Stimulated activated CD4-positive, alpha-beta T cell treated with anti-CD3 and anti-CD28 coated beads, Interleukin-15, amount 100 ng/mL, for 48 hours (primary cell): Measurements from ENCODE around the gene PTPN21.
"Not testable (repeated sequence)": the region's sequence is repeated elsewhere in the genome, so short reads cannot be mapped to it uniquely, and the experiment has no call there.

Source experiments
- DNase-seq, 2 donors: peaks; one replicate each; pipeline ENCODE4 v3.0.0-alpha.2; 2020; ENCODE audit warnings: low read depth in 2 of 2

Gene PTPN21

DNA sequence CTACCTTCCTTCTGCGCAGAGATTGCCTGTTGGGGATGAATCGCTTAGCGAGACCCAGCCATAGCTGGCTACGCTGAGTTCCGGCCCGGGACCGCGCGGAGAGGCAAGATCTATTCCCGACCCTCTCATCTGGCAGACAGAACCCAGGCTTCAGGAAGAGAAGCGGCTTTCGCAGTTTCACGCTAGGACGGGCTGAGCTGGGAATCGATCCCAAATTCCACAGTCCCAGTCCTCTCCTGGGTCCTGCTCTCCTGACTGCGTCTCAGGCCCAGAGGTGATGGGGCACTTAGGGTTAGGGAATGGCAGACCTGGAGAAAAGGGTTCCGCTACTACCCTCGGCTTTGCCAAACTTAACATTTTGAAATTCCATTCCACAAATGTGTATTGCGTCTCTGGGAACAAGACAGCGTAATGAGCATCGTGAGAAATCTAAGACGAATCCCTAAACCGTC is 2.8 kb downstream of the PTPN21 start:
- DNase-seq, result no peak

DNA sequence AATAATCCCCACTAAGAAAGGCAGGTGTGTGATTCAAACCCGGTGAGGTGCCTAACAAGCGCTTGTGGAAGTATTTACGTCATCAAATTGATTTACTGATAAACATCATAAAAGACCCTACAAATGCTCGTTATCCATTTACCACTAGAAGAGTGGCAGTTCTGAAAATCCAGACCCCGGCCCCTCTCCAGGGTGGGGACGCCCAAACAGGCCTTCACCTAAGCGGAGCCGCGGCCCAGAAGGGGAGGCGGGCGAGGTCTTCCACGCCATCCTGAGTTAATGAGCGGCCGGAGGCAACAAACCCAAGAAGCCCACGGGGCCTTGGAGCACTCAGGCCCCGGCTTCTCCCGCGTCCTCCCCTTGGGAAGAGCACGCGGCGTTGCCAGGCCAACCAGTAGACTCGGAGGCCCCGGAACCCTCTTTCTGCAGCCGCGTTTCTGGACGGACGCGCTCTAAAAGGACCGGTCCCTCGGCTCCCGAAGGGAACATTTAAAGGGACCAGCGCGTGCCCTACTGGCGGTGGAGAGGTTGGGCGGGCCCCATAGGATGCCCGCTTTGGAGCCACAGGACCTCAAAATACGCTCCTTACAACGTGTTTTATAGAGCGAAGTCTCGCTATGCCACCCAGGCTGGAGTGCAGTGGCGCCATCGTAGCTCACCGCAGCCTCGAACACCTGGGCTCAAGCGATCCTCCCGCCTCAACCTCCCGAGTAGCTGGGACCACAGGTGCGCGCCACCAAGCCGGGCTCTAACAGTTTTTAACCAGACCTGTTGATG is 3.5 kb downstream of the PTPN21 start:
- peak; percentile 37 to 46 for DNase-seq

DNA sequence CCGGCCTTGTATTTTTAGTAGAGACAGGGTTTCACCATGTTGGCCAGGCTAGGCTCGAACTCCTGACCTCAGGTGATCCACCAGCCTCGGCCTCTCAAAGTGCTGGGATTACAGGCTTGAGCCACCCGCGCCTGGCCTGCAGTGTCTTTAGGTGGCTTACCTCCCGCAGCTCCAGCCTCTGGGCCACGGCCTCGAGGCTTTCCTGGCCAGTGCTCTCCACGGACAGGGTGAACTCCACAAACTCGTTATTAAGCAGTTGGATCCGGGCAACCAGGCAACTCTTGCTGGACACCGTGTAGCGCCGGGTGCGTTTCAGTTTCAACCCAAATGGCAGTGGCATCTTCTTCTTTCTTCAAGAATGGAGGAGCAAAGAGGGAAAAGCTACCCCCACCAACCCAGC is 4.7 kb downstream of the PTPN21 start:
- no peak for DNase-seq

DNA sequence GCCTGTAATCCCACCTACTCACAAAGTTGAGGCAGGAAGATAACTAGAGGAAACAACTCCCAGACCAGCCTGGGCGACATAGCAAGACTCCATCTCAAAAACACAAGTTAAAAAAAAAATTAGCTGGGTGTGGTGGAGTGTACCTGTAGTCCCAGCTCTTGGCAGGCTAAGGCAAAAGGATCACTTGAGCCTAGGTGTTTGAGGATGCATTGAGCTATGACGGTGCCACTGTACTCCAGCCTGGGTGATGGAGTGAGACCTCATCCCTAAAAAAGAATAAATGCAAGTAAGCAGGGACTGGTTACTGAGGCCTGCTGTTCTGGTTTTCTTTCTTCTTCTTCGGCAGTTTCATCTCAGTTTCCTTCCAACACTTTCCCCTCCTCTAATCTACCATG is 7.4 kb downstream of the PTPN21 start:
- no peak for DNase-seq

DNA sequence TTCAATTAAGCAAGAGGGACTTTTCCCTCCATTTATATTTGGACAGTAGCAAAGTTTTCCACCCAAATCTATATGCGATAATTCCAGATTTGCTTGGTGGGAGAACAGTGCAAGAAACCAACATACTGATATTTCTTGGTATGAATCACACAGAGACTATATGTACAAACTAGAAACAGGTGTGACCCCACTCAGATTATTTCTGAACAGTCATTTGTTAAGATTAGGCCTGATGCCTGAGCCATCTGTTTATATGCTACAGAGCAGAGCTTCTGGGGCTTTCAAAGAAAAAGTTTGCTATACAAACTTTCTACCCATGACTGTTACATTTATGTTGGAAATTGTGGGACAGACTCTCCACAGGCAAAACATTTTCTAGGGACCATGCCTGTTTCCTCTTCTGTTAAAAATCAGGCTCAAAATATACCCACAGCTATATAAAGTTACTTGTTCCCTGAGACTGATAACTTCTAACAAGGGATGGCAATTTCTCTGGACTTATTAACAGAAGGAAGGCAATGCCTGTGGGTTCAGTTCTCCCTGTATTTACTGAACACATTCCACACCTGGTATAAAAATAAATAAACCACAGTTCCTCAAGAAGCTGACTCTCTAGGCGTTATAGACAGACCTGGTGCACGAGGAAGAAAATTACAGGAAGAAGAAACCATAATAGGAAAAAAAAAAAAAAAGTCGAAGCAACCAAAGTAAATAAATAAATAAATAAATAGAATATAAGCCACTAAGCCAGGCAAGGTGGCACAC is 8.0 kb downstream of the PTPN21 start:
- no peak for DNase-seq

DNA sequence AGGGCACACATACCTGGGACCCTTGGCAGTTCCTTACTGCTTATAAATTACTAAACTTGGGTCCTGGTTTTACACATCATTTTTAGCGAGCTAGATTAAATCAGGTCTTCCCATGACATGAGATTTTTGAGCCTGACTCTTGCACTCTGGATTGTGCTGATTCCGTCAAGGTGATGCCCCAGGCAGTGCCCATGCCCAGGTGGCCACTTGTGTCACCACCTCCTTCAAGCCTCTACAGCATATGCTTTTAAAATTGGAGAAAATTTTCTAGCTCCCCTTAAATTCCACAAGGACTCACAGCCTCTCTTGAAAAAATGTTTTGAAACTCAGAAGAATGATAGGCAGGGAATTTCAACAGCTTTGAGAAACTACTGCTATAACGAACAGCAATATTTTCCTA is 9.6 kb downstream of the PTPN21 start:
- no peak for DNase-seq

DNA sequence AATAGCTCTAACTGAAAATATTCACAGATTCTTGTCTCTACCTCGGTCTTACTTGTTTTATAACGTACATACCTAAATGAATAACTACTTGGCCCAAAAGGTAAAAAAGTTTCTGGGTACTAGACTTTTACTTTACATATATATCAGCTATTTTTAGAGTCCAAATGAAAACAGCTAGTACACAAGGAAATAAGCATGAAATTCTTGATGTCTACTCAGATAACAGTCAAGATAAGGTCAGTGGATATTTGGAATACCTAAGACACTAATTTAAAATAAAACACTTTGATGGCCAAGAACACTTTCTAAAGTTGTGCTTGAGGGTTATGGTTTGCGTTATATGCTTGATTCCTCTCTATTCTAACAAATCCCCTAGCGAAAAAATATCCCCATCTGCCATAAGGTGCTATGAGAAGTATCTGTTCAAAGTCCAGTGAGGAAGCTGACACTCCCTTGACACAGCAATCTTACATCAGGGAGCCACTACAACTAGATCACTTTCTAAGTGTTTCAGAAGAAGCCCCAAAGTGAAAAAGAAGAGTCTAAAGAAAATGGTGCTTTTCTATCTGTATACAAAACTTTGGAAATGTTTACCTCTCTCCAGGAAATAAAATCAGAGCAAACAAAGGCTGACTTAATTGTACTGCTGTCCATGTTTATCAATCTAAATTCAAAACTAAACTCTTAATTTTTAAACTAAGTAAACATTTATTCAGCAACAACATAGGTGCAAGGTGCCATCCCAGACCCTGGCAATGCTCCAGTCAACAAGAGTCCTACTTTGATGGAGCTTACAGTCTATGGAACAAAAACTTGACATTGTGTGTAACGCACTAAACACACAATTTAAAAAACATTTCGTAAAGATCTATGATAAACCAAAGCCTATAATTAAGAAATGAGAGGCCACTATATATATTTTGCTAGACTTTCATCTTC is 11.7 kb downstream of the PTPN21 start:
- DNase-seq, result no peak

DNA sequence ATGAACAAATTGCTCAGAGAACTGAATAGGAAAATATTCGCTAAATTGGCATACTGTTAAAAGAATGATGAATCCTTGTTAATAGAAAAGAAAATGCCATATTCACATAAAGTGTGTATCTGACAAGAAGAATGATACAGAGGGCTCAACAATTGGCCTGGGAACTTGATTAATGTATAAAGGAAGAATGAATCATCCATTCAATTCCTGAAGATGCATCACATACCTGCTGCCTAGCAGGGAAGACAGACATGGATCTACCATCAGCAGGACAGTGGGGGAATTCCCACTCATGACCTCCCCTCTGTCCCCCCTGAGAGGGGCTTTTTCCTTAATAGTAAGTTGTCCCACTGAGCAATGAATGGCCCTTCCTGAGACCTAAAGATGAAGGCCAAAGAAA is 13.5 kb downstream of the PTPN21 start:
- no peak for DNase-seq

DNA sequence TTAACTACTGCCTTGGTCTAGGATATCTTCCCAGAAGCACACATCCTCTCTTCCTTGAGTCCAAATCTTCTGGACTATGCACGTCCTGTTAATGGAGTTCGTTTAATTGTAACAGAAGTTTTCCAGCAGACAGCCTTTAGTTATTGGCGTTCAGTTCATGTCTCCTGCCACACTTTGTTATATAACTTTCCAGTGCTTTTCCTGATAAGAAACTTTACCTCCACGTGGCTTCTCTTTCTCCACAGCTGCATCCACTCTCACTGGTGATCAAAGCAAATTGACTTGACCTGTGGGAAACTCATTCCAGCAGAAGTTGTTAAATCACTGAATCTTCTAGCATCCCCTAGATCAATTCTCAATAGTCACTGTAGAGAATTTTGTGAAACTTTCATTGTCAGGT is 19.0 kb downstream of the PTPN21 start:
- DNase-seq, result no peak

DNA sequence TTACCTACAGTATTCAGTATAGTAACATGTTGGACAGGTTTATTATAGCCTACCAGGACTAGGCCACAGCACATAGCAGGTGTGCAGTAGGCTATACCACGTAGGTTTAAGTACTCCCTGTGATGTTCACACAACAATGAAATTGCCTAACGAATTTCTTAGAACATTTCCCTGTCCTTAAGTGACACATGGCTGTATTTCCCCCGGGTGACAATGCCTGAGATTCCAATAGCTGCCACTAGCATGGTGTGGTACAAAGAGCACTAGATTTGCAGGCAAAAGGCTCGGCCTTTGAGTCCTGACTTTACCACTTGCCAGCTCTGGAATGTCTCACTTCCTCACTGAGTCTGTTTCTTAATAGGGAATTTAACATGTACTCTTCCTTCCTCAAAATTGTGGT is 19.7 kb downstream of the PTPN21 start:
- DNase-seq, result no peak

DNA sequence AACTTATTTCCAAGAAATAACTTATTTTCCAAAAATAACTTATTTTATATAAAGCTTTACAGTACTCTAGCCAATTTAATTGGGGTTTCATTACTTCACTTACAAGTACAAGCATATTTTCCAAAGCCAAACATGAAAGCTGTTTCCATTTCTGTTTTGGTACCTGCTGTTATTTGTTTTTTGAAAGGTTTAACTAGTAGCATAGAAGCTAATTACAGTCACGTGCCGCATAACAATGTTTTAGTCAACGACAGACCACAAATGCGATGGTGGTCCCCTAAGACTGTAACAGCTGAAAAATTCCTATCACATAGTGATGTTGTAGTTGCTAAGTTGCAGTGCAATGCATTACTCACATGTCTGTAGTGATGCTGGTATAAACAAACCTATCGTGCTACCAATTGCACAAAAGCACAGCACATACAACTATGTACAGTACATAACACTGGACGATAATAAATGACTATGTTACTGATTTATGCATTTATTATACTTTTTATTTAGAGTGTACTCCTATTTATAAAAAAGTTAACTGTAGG is 21.7 kb downstream of the PTPN21 start:
- no peak for DNase-seq

DNA sequence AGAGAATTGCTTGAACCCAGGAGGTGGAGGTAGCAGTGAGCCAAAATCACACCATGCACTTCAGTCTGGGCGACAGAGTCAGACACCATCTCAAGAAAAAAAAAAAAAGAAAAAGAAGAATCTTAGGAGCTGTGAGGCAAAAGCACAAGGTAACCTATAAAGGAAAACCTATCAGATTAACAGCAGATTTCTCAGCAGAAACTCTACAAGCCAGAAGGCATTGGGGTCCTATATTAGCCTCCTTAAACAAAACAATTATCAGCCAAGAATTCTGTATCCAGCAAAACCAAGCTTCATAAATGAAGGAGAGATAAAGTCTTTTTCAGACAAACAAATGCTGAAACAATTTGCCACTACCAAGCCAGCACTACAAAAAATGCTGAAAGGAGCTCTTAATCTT is 24.9 kb downstream of the PTPN21 start:
- not testable (repeated sequence) for DNase-seq

DNA sequence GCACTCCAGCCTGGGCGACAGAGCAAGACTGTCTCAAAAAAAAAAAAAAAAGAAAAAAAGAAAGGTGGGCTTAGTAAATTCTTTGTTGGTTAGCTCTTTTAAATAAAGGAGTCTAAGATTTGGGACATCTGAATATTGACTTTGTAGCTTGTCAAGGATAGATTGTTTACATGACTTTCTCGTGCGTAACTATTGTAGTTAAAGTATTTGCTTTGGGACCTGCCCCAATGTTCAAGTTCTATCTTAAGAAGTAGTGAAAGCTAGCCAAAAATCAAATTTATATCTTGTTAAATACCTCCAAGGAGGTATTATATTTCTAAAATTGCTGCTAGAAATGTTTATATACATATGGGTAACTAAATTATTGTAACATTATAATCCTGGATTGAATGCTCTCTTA is 32.4 kb downstream of the PTPN21 start:
- no peak for DNase-seq

DNA sequence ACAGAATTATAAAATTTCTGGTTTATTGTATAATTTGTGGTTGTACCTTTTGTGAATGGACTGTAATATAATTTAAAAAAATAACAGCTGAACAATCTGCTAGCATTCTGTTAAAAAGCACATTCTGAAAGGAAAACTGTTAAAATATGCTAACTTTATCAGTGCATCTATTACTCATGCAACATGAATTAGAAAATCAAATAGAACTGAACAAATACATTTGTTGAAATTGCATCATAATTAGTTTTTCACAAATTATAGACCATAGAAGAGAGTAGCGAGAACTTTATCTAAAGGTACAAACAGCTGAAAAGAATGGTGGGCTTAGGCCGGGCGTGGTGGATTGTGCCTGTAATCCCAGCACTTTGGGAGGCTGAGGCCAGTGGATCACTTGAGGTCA is 33.0 kb downstream of the PTPN21 start:
- DNase-seq, result no peak

DNA sequence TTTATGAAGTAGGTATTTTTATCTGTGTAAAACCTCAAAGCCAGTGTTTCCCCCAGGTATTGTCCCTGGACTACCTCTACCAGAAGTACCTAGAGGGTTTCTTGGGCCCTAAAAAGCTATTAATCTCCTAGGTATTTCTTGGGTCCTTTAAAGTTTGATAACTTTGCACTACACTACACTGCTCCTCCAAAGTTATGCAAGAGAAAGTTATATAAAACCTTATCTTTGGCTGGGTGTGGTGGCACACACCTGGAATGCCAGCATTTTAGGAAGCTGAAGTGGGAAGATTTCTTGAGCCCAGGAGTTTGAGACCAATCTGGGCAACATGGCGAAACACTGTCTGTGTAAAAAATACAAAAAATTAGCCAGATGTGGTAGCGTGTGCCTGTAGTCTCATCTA is 34.9 kb downstream of the PTPN21 start:
- no peak for DNase-seq

DNA sequence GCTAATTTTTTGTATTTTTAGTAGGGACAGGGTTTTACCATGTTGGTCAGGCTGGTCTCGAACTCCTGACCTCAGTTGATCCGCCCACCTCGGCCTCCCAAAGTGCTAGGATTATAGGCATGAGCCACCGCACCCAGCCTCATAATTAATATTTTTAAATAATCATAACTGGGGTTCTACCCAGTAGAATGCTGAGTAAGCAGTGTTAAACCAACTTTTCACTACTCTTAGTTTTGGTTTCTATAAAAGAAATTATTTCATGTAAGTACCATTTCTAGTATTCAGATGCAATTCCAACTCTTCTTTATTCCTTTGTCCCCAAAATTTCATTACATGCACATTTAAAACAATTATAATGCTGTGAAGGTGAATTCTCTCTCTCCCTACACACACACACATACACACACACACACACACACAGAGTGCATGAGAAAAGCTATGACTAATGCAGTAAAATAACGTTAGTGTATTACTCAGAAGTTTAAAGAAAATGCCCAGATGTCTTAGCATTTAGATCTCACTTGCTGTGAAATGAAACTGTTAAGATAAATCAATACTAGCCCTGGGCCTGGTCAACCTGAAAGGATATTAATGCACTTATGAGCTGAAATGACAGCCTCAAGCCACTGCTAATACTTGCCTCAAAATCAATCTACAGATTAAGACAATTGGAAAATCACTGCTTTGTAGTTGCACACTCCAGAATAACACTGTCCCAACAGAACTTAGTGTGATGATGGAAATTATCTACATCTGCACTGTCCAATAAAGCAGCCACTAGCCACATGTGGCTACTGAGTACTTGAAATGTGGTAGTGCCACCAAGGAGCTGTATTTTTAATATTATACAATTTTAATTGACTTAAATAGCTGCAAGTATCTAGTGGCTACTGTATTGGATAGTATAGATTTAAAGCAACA is 36.0 kb downstream of the PTPN21 start:
- DNase-seq, result no peak

DNA sequence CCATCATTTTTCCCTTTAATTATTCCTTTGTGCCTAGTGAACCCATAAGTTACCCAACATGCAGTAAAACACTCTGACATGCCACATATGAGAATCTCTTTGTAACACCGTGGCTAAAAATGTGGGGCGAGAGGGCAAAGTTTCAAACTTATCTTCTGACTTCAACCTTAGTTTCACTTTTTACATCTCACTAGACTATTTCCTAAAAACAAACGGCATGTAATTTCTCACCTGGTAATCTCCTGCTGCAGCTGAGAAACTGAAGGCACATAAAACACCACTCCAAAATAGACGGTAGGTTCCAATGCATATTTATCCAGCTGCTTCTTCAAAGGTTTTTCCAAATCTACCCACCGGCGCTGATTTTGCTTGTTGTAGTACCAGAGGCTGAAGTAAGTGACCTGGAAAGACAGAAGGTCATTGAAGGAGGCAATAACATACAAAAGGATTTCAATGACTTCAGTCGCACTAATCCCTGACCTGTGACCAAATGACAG is 37.9 kb downstream of the PTPN21 start:
- no peak for DNase-seq

DNA sequence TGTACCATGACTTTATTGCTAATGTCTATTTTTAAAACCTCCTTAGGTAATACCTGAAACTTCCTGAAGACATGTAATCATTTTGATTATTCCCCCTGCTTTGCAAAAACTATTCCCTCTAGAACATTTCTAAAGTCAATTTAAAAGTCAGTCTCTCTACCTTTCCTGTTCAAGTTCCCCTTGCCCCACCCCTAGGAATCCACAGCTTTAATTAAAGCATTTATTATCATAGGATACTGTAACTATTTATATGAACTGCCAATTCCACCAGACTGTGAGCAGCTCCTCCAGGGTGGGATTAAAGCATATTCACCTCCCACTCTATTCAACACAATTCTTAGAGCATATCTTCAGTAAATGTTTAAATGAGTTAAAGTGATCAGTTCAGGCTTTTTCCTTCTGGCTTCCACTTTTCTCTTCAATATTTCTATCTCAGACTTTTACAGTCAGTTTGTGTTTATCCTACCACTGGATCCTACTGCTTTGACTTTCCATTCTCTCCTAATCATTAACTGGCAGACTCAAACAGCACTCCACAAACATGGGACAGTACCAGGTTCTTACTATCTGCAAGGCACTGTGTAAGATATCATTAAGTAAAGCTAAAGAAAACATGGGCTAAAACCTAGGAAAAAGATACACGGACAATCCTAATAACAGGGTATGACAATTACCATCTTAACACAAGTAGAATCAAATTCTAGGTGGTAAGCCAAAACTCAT is 39.1 kb downstream of the PTPN21 start:
- DNase-seq, result no peak

DNA sequence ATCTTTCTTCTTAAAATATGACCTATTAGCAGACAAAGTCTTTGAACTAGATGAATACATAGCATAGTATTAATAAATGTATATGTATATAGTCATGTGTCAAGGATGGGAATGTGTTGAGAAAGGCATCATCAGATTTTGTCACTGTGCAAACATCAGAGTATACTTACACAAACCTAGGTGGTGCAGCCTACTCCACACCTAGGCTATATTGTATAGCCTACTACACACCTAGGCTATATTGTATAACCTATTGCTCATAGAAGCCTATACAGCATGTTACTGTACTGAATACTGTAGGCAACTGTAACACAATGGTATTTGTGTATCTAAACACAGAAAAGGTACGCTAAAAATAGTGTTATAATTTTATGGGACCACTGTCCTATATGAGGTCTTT is 47.6 kb downstream of the PTPN21 start:
- no peak for DNase-seq

DNA sequence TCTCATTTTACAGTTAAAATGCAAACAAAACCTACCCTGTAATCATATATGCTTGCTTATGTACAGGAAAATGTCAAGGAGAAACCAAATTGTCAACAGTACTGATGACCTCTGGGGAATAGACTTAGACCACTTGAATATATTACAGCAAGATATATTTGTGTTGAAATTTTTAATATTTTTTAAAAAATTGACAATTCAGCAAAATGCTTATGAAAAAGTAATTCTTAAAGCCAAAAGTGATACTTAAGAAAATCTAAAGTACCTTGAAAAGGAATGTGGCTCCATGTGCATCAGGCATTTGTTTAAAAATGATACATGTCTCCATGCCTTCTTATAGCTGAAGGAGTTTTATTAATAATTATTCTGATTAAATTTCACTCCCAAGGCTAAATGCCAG is 49.2 kb downstream of the PTPN21 start:
- DNase-seq, result no peak
